ENCODE data around the gene PCDHGA5. TPM values are rescaled to one million over a fixed set of nuclear protein-coding genes. Genes with fewer than 3 reads are reported as not detected.

Gene PCDHGA5
- total and polyA plus RNA-seq, 10 donors, result 0.04 to 3.1 (median 2.2) TPM; not detected in 1

DNA sequence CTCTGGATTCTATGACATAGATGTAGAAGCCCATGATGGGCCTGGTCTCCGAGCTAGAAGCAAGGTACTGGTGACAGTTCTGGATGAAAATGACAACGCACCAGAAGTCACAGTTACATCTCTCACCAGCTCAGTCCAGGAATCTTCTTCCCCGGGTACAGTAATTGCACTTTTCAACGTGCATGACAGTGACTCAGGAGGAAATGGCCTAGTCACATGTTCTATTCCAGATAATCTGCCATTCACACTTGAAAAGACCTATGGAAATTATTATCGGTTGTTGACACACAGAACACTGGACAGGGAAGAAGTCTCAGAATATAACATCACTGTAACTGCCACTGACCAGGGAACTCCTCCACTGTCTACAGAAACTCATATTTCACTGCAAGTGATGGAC lies 7.8 kb upstream of the PCDHGA5 start:
- WGBS, 5 donors, result 65 to 74% (median 69%) methylated on average over 5 of the region's 5 CpGs
- no peak overlapping the region for H3K27ac ChIP-seq
- H3K27me3 ChIP-seq (replicated peaks in 1 of 7), result peaks cover 0 to 92% (median 10%) of the 10 kb centered on the region in 7 donors
- TF ChIP-seq POLR2AphosphoS5 (IDR thresholded peaks at IDR 0.05), result no peak
- TF ChIP-seq, protein P1, sequence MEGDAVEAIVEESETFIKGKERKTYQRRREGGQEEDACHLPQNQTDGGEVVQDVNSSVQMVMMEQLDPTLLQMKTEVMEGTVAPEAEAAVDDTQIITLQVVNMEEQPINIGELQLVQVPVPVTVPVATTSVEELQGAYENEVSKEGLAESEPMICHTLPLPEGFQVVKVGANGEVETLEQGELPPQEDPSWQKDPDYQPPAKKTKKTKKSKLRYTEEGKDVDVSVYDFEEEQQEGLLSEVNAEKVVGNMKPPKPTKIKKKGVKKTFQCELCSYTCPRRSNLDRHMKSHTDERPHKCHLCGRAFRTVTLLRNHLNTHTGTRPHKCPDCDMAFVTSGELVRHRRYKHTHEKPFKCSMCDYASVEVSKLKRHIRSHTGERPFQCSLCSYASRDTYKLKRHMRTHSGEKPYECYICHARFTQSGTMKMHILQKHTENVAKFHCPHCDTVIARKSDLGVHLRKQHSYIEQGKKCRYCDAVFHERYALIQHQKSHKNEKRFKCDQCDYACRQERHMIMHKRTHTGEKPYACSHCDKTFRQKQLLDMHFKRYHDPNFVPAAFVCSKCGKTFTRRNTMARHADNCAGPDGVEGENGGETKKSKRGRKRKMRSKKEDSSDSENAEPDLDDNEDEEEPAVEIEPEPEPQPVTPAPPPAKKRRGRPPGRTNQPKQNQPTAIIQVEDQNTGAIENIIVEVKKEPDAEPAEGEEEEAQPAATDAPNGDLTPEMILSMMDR (IDR thresholded peaks at IDR 0.05 in 8 of 11, conservative IDR thresholded peaks at IDR 0.05 in 3 of 11), result no peak
- no peak for TF ChIP-seq POLR2A (IDR thresholded peaks at IDR 0.05)
- H3K4me3 ChIP-seq, result no peak overlapping the region
- intact Hi-C loops (cut with DNase I; ENCODE audit: low total_unique reads), result no loop called here
- DNase-seq, result no peak
- H3K9me3 ChIP-seq, result peaks cover 0 to 100% (median 85%) of the 10 kb centered on the region in 8 donors
- H3K4me1 ChIP-seq, result no peaks in the 10 kb centered on the region
- H3K36me3 ChIP-seq, result no peaks in the 10 kb centered on the region

DNA sequence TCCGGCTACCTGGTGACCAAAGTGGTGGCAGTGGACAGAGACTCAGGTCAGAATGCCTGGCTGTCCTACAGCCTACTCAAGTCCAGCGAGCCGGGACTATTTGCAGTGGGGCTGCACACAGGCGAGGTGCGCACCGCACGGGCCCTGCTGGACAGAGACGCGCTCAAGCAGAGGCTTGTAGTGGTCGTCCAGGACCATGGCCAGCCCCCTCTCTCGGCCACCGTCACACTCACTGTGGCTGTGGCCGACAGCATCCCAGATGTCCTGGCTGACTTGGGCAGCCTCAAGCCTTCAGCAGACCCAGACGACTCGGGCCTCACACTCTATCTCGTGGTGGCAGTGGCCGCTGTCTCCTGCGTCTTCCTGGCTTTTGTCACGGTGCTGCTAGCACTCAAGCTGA lies 7.0 kb upstream of the PCDHGA5 start:
- intact Hi-C loops (cut with DNase I; ENCODE audit: low total_unique reads), result no loop called here

DNA sequence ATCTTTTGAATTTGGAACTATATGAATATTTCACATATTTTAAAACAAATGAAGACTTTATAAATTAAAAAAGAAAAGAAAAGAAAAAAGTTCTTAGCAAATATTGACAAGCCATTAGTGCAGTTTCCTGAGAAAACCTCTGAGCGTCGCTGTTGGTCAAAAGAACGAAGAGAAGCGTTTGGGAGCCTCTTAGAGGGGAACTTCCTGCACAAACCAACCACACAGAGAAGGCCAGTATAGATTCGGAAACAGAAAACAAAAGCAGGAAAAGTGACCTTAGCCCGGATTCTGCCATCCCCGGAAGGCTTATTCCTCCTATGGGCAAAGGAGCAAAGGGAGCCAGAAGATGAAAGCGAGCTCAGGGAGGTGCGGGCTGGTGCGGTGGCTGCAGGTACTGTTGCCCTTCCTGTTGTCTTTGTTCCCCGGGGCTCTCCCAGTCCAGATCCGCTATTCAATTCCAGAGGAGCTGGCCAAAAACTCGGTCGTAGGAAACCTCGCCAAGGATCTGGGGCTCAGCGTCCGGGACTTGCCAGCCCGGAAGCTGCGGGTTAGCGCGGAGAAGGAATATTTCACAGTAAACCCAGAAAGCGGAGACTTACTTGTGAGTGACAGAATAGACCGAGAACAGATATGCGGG lies 4.1 kb upstream of the PCDHGA5 start, which contains the start of gene PCDHGB2:
Gene PCDHGB2 (plus strand): TSS at position 205 of the 637 bp plus-strand sequence. CDS start 142 bp downstream, at position 347.
- H3K27me3 ChIP-seq (replicated peaks in 1 of 7), result peaks cover 0 to 94% (median 16%) of the 10 kb centered on the region in 7 donors
- TF ChIP-seq, protein P1 (IDR thresholded peaks at IDR 0.05 in 8 of 11, conservative IDR thresholded peaks at IDR 0.05 in 3 of 11), result peak in 5 of 11 experiments; percentile 22 to 38 (median 27)
- TF ChIP-seq POLR2A (IDR thresholded peaks at IDR 0.05) (no peak), POLR2AphosphoS5 (IDR thresholded peaks at IDR 0.05) (no peak)
- H3K4me3 ChIP-seq, result peak within 1 kb of the TSS in 5 of 8 donors; percentile 2 to 60 (median 24)
- H3K4me1 ChIP-seq, result no peaks in the 10 kb centered on the region
- H3K36me3 ChIP-seq, result peaks cover 0 to 7% (median 0%) of the 10 kb centered on the region in 6 donors
- WGBS, 5 donors, result 15 to 23% (median 18%) methylated on average over 23 to 24 of the region's 24 CpGs
- H3K9me3 ChIP-seq, result peaks cover 0 to 100% (median 97%) of the 10 kb centered on the region in 8 donors
- no peak for DNase-seq
- intact Hi-C loops (cut with DNase I; ENCODE audit: low total_unique reads), result no loop called here
- H3K27ac ChIP-seq, result no peak within 1 kb of the TSS

More for the DNA sequence above, 7.0 kb upstream of the PCDHGA5 start:
- Histone ChIP-seq H3K4me1 (no peaks in the 10 kb centered on the region), H3K27ac (no peak overlapping the region), H3K36me3 (no peaks in the 10 kb centered on the region), H3K27me3 (replicated peaks in 1 of 7) (peaks cover 0 to 92% (median 5%) of the 10 kb centered on the region in 7 donors), H3K9me3 (peaks cover 0 to 100% (median 85%) of the 10 kb centered on the region in 8 donors), H3K4me3 (no peak overlapping the region)
- TF ChIP-seq, protein P1 (IDR thresholded peaks at IDR 0.05 in 8 of 11, conservative IDR thresholded peaks at IDR 0.05 in 3 of 11), result no peak
- DNase-seq, result no peak
- WGBS, 5 donors, result 43 to 57% (median 45%) methylated on average over 16 to 19 of the region's 19 CpGs

DNA sequence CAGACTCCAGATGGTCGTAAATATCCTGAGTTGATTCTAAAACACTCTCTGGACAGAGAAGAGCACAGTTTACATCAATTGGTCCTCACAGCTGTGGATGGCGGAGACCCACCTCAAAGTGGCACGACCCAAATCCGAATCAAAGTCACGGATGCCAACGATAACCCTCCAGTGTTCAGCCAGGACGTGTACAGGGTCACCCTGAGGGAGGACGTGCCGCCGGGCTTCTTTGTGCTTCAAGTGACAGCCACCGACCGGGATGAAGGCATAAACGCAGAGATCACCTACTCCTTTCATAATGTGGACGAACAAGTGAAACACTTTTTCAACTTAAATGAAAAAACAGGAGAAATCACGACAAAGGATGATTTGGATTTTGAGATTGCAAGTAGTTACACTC lies 3.3 kb upstream of the PCDHGA5 start:
- intact Hi-C loops (cut with DNase I; ENCODE audit: low total_unique reads), result no loop called here
- H3K27ac ChIP-seq, result no peak overlapping the region
- peaks cover 0 to 94% (median 17%) of the 10 kb centered on the region in 7 donors for H3K27me3 ChIP-seq (replicated peaks in 1 of 7)
- peak overlapping the region in 1 of 8 donors; percentile 60 for H3K4me3 ChIP-seq
- DNase-seq, result no peak
- peaks cover 0 to 100% (median 97%) of the 10 kb centered on the region in 8 donors for H3K9me3 ChIP-seq
- H3K36me3 ChIP-seq, result peaks cover 0 to 7% (median 0%) of the 10 kb centered on the region in 6 donors
- H3K4me1 ChIP-seq, result no peaks in the 10 kb centered on the region
- TF ChIP-seq POLR2AphosphoS5 (IDR thresholded peaks at IDR 0.05) (no peak), POLR2A (IDR thresholded peaks at IDR 0.05) (no peak)
- TF ChIP-seq, protein P1 (IDR thresholded peaks at IDR 0.05 in 8 of 11, conservative IDR thresholded peaks at IDR 0.05 in 3 of 11), result no peak
- 35 to 55% (median 47%) methylated on average over 15 of the region's 15 CpGs for WGBS, 5 donors

Measured in spleen (tissue), 11 donors.